Mesenchymal stem cell (in vitro differentiated cells and primary cell): ENCODE data around the gene KREMEN1. TPM values are rescaled to one million over a fixed set of nuclear protein-coding genes. Genes with fewer than 3 reads are reported as not detected.

ENCODE experiments used
- DNase-seq: peaks from one replicate; pipeline ENCODE4 v3.0.0-alpha.2; 2013
- H2AFZ ChIP-seq: one replicate; pipeline ENCODE4 v1.6.1; 2013; ENCODE audit warnings: low read depth, mild to moderate bottlenecking, control low read depth, inconsistent platforms, low read length, moderate library complexity
- H2AK5ac ChIP-seq: 2 replicates; pipeline ENCODE4 v1.6.1; 2013; ENCODE audit warnings: low read length, moderate library complexity, mild to moderate bottlenecking, inconsistent platforms; ENCODE audit not compliant: severe bottlenecking
- H2BK120ac ChIP-seq: one replicate; pipeline ENCODE4 v1.6.1; 2013; ENCODE audit warnings: low read depth, mild to moderate bottlenecking, inconsistent platforms, low read length, moderate library complexity
- H2BK12ac ChIP-seq, 2 experiments: one replicate each; pipeline ENCODE4 v1.6.1; 2013; ENCODE audit warnings: inconsistent platforms in 2 of 2, low read length in 2 of 2, mild to moderate bottlenecking in 2 of 2, moderate library complexity in 2 of 2, control low read depth in 1 of 2
- H2BK15ac ChIP-seq: one replicate; pipeline ENCODE4 v1.6.1; 2013; ENCODE audit warnings: mild to moderate bottlenecking, low read depth, inconsistent platforms; ENCODE audit not compliant: poor library complexity, severe bottlenecking
- H2BK5ac ChIP-seq: 2 replicates; pipeline ENCODE4 v1.6.1; 2013; ENCODE audit warnings: low read depth, mild to moderate bottlenecking, low read length, control low read depth, inconsistent platforms; ENCODE audit not compliant: poor library complexity, severe bottlenecking
- H3K14ac ChIP-seq, 2 experiments: one replicate each; pipeline ENCODE4 v1.6.1; 2013; ENCODE audit warnings: inconsistent platforms in 2 of 2, low read length in 2 of 2, control low read depth in 1 of 2, mild to moderate bottlenecking in 1 of 2, moderate library complexity in 1 of 2
- H3K18ac ChIP-seq, 2 experiments: one replicate each; pipeline ENCODE4 v1.6.1; 2013; ENCODE audit warnings: inconsistent platforms in 2 of 2, low read length in 2 of 2, control low read depth in 1 of 2, low read depth in 1 of 2, mild to moderate bottlenecking in 1 of 2
- H3K23ac ChIP-seq, 2 experiments: one replicate each; pipeline ENCODE4 v1.6.1; 2013; ENCODE audit warnings: inconsistent platforms in 2 of 2, low read length in 2 of 2, mild to moderate bottlenecking in 2 of 2, moderate library complexity in 2 of 2, control low read depth in 1 of 2
- H3K27ac ChIP-seq: 2 replicates; pipeline ENCODE4 v1.5.1; 2013; ENCODE audit warnings: mild to moderate bottlenecking, moderate library complexity, low read length, control low read depth, inconsistent platforms; ENCODE audit not compliant: poor library complexity, severe bottlenecking
- H3K27me3 ChIP-seq, 2 experiments: 2 replicates each; pipeline versions ENCODE4 v1.6.1 to v1.7.0; 2013; ENCODE audit warnings: low read length in 2 of 2, mild to moderate bottlenecking in 2 of 2, moderate library complexity in 2 of 2, control low read depth in 1 of 2, inconsistent platforms in 1 of 2; ENCODE audit not compliant: control insufficient read depth in 1 of 2, insufficient read depth in 1 of 2
- H3K36me3 ChIP-seq, 2 experiments: 2 replicates each; pipeline versions ENCODE4 v1.6.1 to v1.7.0; 2013; ENCODE audit warnings: low read length in 2 of 2, control low read depth in 1 of 2, inconsistent platforms in 1 of 2, low read depth in 1 of 2, mild to moderate bottlenecking in 1 of 2; ENCODE audit not compliant: insufficient read depth in 2 of 2, control insufficient read depth in 1 of 2
- H3K4ac ChIP-seq, 2 experiments: one replicate each; pipeline ENCODE4 v1.6.1; 2013; ENCODE audit warnings: inconsistent platforms in 2 of 2, low read length in 2 of 2, mild to moderate bottlenecking in 2 of 2, moderate library complexity in 2 of 2, control low read depth in 1 of 2, low read depth in 1 of 2
- H3K4me1 ChIP-seq: 2 replicates; pipeline ENCODE4 v1.6.1; 2013; ENCODE audit warnings: low read depth, low read length, control low read depth; ENCODE audit not compliant: control insufficient read depth, insufficient read depth
- H3K4me2 ChIP-seq: 2 replicates; pipeline ENCODE4 v1.6.1; 2013; ENCODE audit warnings: low read length, mild to moderate bottlenecking, inconsistent platforms; ENCODE audit not compliant: poor library complexity, severe bottlenecking
- H3K4me3 ChIP-seq, 2 experiments: 2 replicates each; pipeline versions ENCODE4 v1.5.1 to v1.7.0; 2013; ENCODE audit warnings: low read length in 2 of 2, mild to moderate bottlenecking in 2 of 2, control low read depth in 1 of 2, low read depth in 1 of 2; ENCODE audit not compliant: insufficient read depth in 1 of 2
- H3K79me1 ChIP-seq: replicated peaks from 2 replicates; pipeline ENCODE4 v1.6.1; 2013; ENCODE audit warnings: mild to moderate bottlenecking, control low read depth, low read length, inconsistent platforms; ENCODE audit not compliant: poor library complexity, severe bottlenecking
- H3K9ac ChIP-seq: 2 replicates; pipeline ENCODE4 v1.7.0; 2013; ENCODE audit warnings: mild to moderate bottlenecking, low read length, moderate library complexity
- H3K9me3 ChIP-seq: 2 replicates; pipeline ENCODE4 v1.7.0; 2013; ENCODE audit warnings: mild to moderate bottlenecking, low read length; ENCODE audit not compliant: control insufficient read depth
- H4K8ac ChIP-seq: one replicate; pipeline ENCODE4 v1.6.1; 2013; ENCODE audit warnings: inconsistent platforms, mild to moderate bottlenecking, low read length, moderate library complexity
- H4K91ac ChIP-seq: one replicate; pipeline ENCODE4 v1.6.1; 2013; ENCODE audit warnings: mild to moderate bottlenecking, low read length, inconsistent platforms
- WGBS: methylation state at CpG from one replicate; pipeline ENCODE4 v1.1.7; 2013; ENCODE audit warnings: mixed read lengths; 5-methylcytosine and 5-hydroxymethylcytosine counted together
- polyA plus RNA-seq, 2 experiments: library from polyadenylated mRNA; stranded (reverse); fragments of 200-250 nt; gene quantifications; one replicate each; pipeline ENCODE4 v1.2.3, GENCODE V29; 2013

Gene KREMEN1
- polyA plus RNA-seq (2013, experiment 1 of 2): 32.9 TPM
- 33.1 TPM for polyA plus RNA-seq (2013, experiment 2 of 2)

- Histone ChIP-seq H3K9ac (peak within 1 kb of the TSS; percentile 77), H2BK120ac (peak within 1 kb of the TSS; percentile 96), H2BK5ac (no peak within 1 kb of the TSS), H2AFZ (peak within 1 kb of the TSS; percentile 44), H3K9me3 (no peaks in the 10 kb centered on the region), H4K8ac (peak within 1 kb of the TSS; percentile 85), H3K27me3 (peaks cover 6 to 25% of the 10 kb centered on the region in 2 experiments), H3K23ac (peak within 1 kb of the TSS; percentile 23 to 82), H3K4ac (no peak within 1 kb of the TSS), H3K18ac (peak within 1 kb of the TSS; percentile 46 to 77), H2BK15ac (peak within 1 kb of the TSS; percentile 92), H2AK5ac (no peak within 1 kb of the TSS), H3K36me3 (no peaks in the 10 kb centered on the region), H2BK12ac (peak within 1 kb of the TSS in 1 of 2 experiments; percentile 76), H3K27ac (no peak within 1 kb of the TSS), H3K79me1 (no peaks in the 10 kb centered on the region), H3K4me3 (peak within 1 kb of the TSS; percentile 66 to 86), H4K91ac (peak within 1 kb of the TSS; percentile 68), H3K4me2 (peak within 1 kb of the TSS; percentile 92), H3K4me1 (peaks cover 17% of the 10 kb centered on the region), H3K14ac (peak within 1 kb of the TSS in 1 of 2 experiments; percentile 11)
- WGBS: 2% methylated on average over 46 of the region's 76 CpGs
- no peak for DNase-seq
These were observed at the start of gene KREMEN1 for GRCh38 chr22:29072979-29073617. TSS of gene KREMEN1 (plus strand) at chr22:29073035. CDS start at chr22:29073131, 96 bp downstream.

GRCh38 chr22:29023172-29023796, 49.6 kb upstream of the KREMEN1 start:
- H3K4me1 ChIP-seq: peaks cover 12% of the 10 kb centered on the region
- no peak overlapping the region for H3K4me2 ChIP-seq
- H4K8ac ChIP-seq: no peak overlapping the region
- no peak overlapping the region for H3K18ac ChIP-seq
- H3K36me3 ChIP-seq: peaks cover 0 to 3% of the 10 kb centered on the region in 2 experiments
- no peaks in the 10 kb centered on the region for H3K27me3 ChIP-seq
- H3K27ac ChIP-seq: peak overlapping the region; percentile 78
- peak overlapping the region; percentile 27 for H2AK5ac ChIP-seq
- H2BK15ac ChIP-seq: no peak overlapping the region
- H2BK120ac ChIP-seq: no peak overlapping the region
- H2AFZ ChIP-seq: no peak overlapping the region
- no peak overlapping the region for H3K23ac ChIP-seq
- H3K4ac ChIP-seq: no peak overlapping the region
- no peak overlapping the region for H3K4me3 ChIP-seq
- no peak overlapping the region for H2BK12ac ChIP-seq
- no peak for DNase-seq
- peak overlapping the region; percentile 2 for H2BK5ac ChIP-seq
- WGBS: 81% methylated on average over 3 of the region's 3 CpGs
- H3K79me1 ChIP-seq: peaks cover 34% of the 10 kb centered on the region
- no peak overlapping the region for H4K91ac ChIP-seq
- no peak overlapping the region for H3K14ac ChIP-seq
- no peaks in the 10 kb centered on the region for H3K9me3 ChIP-seq
- H3K9ac ChIP-seq: no peak overlapping the region

GRCh38 chr22:29026579-29026978, 46.3 kb upstream of the KREMEN1 start:
- no peak overlapping the region for H2AFZ ChIP-seq
- no peak overlapping the region for H4K91ac ChIP-seq
- H2BK15ac ChIP-seq: no peak overlapping the region
- H2AK5ac ChIP-seq: no peak overlapping the region
- peaks cover 25% of the 10 kb centered on the region for H3K79me1 ChIP-seq
- no peak overlapping the region for H3K9ac ChIP-seq
- peaks cover 16% of the 10 kb centered on the region for H3K4me1 ChIP-seq
- no peak overlapping the region for H3K18ac ChIP-seq
- no peak overlapping the region for H3K4ac ChIP-seq
- H3K27me3 ChIP-seq: no peaks in the 10 kb centered on the region
- H2BK12ac ChIP-seq: no peak overlapping the region
- no peak overlapping the region for H3K4me2 ChIP-seq
- H2BK5ac ChIP-seq: no peak overlapping the region
- DNase-seq: no peak
- H2BK120ac ChIP-seq: no peak overlapping the region
- no peak overlapping the region for H3K27ac ChIP-seq
- WGBS: 100% methylated on average over 3 of the region's 3 CpGs
- peaks cover 0 to 3% of the 10 kb centered on the region in 2 experiments for H3K36me3 ChIP-seq
- no peak overlapping the region for H3K4me3 ChIP-seq
- no peak overlapping the region for H3K23ac ChIP-seq
- H3K14ac ChIP-seq: no peak overlapping the region
- H3K9me3 ChIP-seq: no peaks in the 10 kb centered on the region
- no peak overlapping the region for H4K8ac ChIP-seq

- Histone ChIP-seq H2BK120ac (no peak overlapping the region), H4K8ac (no peak overlapping the region), H3K18ac (no peak overlapping the region), H3K4ac (no peak overlapping the region), H2BK15ac (peak overlapping the region; percentile 21), H3K79me1 (peaks cover 28% of the 10 kb centered on the region), H2AK5ac (peak overlapping the region; percentile 46), H3K36me3 (peaks cover 0 to 3% of the 10 kb centered on the region in 2 experiments), H3K23ac (no peak overlapping the region), H3K27ac (no peak overlapping the region), H2BK5ac (no peak overlapping the region), H3K4me3 (no peak overlapping the region), H3K4me1 (peaks cover 27% of the 10 kb centered on the region), H3K9ac (no peak overlapping the region), H3K4me2 (no peak overlapping the region), H4K91ac (no peak overlapping the region), H2BK12ac (peak overlapping the region in 1 of 2 experiments; percentile 17), H2AFZ (no peak overlapping the region), H3K9me3 (no peaks in the 10 kb centered on the region), H3K27me3 (no peaks in the 10 kb centered on the region), H3K14ac (no peak overlapping the region)
- peak; percentile 20 for DNase-seq
- WGBS: 93% methylated on average over 4 of the region's 4 CpGs
These were observed 44.4 kb upstream of the KREMEN1 start for GRCh38 chr22:29028468-29028867.
